Endothelial cell (in vitro differentiated cells): ENCODE measurements around the gene CPA5. TPM values are rescaled to one million over a fixed set of nuclear protein-coding genes. Genes with fewer than 3 reads are reported as not detected.

ENCODE experiments used
- DNase-seq: peaks from one replicate; pipeline ENCODE4 v3.0.0; 2021; ENCODE audit warnings: low spot score
- H3K27ac Mint-ChIP-seq: one replicate; pipeline ENCODE4 v1.8.0; 2021; ENCODE audit warnings: mixed read lengths, inconsistent platforms; ENCODE audit not compliant: unreplicated experiment
- H3K27me3 Mint-ChIP-seq: one replicate; pipeline ENCODE4 v1.8.0; 2021; ENCODE audit warnings: mild to moderate bottlenecking, moderate library complexity, mixed read lengths, inconsistent platforms; ENCODE audit not compliant: unreplicated experiment
- H3K36me3 Mint-ChIP-seq: one replicate; pipeline ENCODE4 v1.8.0; 2021; ENCODE audit warnings: mild to moderate bottlenecking, low read depth, mixed read lengths, inconsistent platforms; ENCODE audit not compliant: unreplicated experiment
- H3K4me1 Mint-ChIP-seq: one replicate; pipeline ENCODE4 v1.8.0; 2021; ENCODE audit warnings: mild to moderate bottlenecking, mixed read lengths, inconsistent platforms; ENCODE audit not compliant: unreplicated experiment
- H3K4me3 Mint-ChIP-seq: one replicate; pipeline ENCODE4 v1.8.0; 2021; ENCODE audit warnings: mild to moderate bottlenecking, mixed read lengths, inconsistent platforms; ENCODE audit not compliant: unreplicated experiment
- H3K9me3 Mint-ChIP-seq: one replicate; pipeline ENCODE4 v1.8.0; 2021; ENCODE audit warnings: mixed read lengths, inconsistent platforms; ENCODE audit not compliant: unreplicated experiment
- total RNA-seq: library from RNA; stranded (reverse); fragmentation: NEBNext Ultra II Directional; extraction: Animal tissue kit (Norgen Biotek cat#: 25700); gene quantifications from one replicate; pipeline ENCODE4 v1.2.1, GENCODE V29; 2021; ENCODE audit not compliant: unreplicated experiment
- TF ChIP-seq, protein P1 (sequence below): fragments of 200-600 bp; sonication (generic); IDR thresholded peaks from one replicate; pipeline ENCODE4 v1.5.0; 2021; ENCODE audit warnings: antibody characterized with exemption; ENCODE audit not compliant: unreplicated experiment

The CPA5 gene
- total RNA-seq, 1 donor from 2014 or later: not detected

- H3K9me3 Mint-ChIP-seq: no peaks in the 10 kb centered on the region
- no peak overlapping the region for H3K27ac Mint-ChIP-seq
- TF ChIP-seq, protein P1, sequence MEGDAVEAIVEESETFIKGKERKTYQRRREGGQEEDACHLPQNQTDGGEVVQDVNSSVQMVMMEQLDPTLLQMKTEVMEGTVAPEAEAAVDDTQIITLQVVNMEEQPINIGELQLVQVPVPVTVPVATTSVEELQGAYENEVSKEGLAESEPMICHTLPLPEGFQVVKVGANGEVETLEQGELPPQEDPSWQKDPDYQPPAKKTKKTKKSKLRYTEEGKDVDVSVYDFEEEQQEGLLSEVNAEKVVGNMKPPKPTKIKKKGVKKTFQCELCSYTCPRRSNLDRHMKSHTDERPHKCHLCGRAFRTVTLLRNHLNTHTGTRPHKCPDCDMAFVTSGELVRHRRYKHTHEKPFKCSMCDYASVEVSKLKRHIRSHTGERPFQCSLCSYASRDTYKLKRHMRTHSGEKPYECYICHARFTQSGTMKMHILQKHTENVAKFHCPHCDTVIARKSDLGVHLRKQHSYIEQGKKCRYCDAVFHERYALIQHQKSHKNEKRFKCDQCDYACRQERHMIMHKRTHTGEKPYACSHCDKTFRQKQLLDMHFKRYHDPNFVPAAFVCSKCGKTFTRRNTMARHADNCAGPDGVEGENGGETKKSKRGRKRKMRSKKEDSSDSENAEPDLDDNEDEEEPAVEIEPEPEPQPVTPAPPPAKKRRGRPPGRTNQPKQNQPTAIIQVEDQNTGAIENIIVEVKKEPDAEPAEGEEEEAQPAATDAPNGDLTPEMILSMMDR: no peak
- peaks cover 2% of the 10 kb centered on the region for H3K27me3 Mint-ChIP-seq
- peaks cover 5% of the 10 kb centered on the region for H3K36me3 Mint-ChIP-seq
- H3K4me1 Mint-ChIP-seq: peaks cover 23% of the 10 kb centered on the region
- H3K4me3 Mint-ChIP-seq: no peak overlapping the region
- no peak for DNase-seq
Measured at GRCh38 chr7:130401101-130401500, 56.5 kb downstream of the CPA5 start.

- Mint-ChIP-seq H3K9me3 (no peaks in the 10 kb centered on the region), H3K27me3 (peaks cover 2% of the 10 kb centered on the region), H3K4me1 (peaks cover 18% of the 10 kb centered on the region), H3K36me3 (peaks cover 5% of the 10 kb centered on the region), H3K4me3 (no peak overlapping the region), H3K27ac (no peak overlapping the region)
- TF ChIP-seq, protein P1: no peak
- DNase-seq: no peak
Measured at GRCh38 chr7:130401578-130401977, 57.0 kb downstream of the CPA5 start.

- DNase-seq: no peak
- TF ChIP-seq, protein P1: no peak
- Mint-ChIP-seq H3K27me3 (no peaks in the 10 kb centered on the region), H3K4me3 (no peak overlapping the region), H3K9me3 (no peaks in the 10 kb centered on the region), H3K4me1 (peaks cover 6% of the 10 kb centered on the region), H3K36me3 (peaks cover 5% of the 10 kb centered on the region), H3K27ac (no peak overlapping the region)
Measured at GRCh38 chr7:130405003-130405402, 60.4 kb downstream of the CPA5 start.

DNA sequence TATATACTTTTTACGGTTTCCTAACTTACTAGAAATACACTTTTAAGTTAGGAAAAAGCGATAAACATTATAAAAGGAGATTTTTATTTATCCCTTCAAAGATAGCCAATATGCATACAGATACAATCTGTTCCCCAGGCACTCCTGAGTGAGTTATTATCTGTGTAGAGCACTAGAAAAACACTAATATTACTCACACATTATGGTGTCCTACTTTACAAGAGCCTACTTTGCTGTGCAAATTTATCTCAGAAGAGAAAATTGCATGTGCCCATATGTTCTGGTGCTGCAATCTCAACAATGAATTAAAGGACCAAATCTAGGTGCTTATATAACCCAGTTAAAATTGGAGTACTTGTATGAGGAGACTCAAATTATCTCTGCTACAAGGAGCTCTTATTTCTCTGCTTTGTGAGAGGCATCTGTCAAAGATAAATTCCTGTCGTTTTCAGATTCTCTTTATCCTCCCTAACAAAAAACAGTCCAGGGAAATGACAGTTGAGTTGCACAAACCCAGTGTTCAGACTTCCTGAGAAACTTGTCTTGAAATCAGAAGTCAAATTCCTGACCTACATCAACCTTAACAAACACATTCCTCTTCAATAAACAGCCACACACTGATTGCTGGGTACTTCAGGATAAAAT, 64.6 kb downstream of the CPA5 start:
- Mint-ChIP-seq H3K27ac (no peak overlapping the region), H3K27me3 (no peaks in the 10 kb centered on the region), H3K4me3 (no peak overlapping the region), H3K9me3 (no peaks in the 10 kb centered on the region), H3K36me3 (peaks cover 4% of the 10 kb centered on the region), H3K4me1 (peaks cover 14% of the 10 kb centered on the region)
- TF ChIP-seq, protein P1: no peak
- DNase-seq: no peak

- H3K4me3 Mint-ChIP-seq: no peak overlapping the region
- H3K4me1 Mint-ChIP-seq: peaks cover 14% of the 10 kb centered on the region
- peaks cover 4% of the 10 kb centered on the region for H3K36me3 Mint-ChIP-seq
- TF ChIP-seq, protein P1: no peak
- no peak overlapping the region for H3K27ac Mint-ChIP-seq
- no peak for DNase-seq
- no peaks in the 10 kb centered on the region for H3K27me3 Mint-ChIP-seq
- H3K9me3 Mint-ChIP-seq: no peaks in the 10 kb centered on the region
Measured at GRCh38 chr7:130409712-130410072, 65.1 kb downstream of the CPA5 start.
